ENCODE measurements around the gene SGMS1. TPM values are rescaled to one million over a fixed set of nuclear protein-coding genes. Genes with fewer than 3 reads are reported as not detected.

Gene SGMS1
- total RNA-seq, 1 donor from 2014 or later: 93.8 TPM

- H3K36me3 ChIP-seq: no peaks in the 10 kb centered on the region
- intact Hi-C loops (cut with DNase I): loop anchor here (10.0 kb wide), 1 partner anchor 210 kb away; the partner anchor contains the start of gene SGMS1
- H3K27me3 ChIP-seq: no peaks in the 10 kb centered on the region
- H3K9me3 ChIP-seq: no peaks in the 10 kb centered on the region
- peaks cover 60% of the 10 kb centered on the region for H3K4me1 ChIP-seq
- DNase-seq (ENCODE audit: extremely low spot score in 2 of 2): no peak
- H3K4me3 ChIP-seq: no peak overlapping the region
- no peak overlapping the region for H3K27ac ChIP-seq
- TF ChIP-seq CTCF (IDR thresholded peaks at IDR 0.05) (no peak), POLR2A (IDR thresholded peaks at IDR 0.05) (no peak), POLR2AphosphoS5 (IDR thresholded peaks at IDR 0.05; ENCODE audit: insufficient read depth in 1 of 2, low read depth in 1 of 2) (no peak)
Observed at GRCh38 chr10:50415292-50415691, 208.5 kb downstream of the SGMS1 start.

GRCh38 chr10:50410066-50410811, 213.5 kb downstream of the SGMS1 start:
- no peak overlapping the region for H3K4me3 ChIP-seq
- no peaks in the 10 kb centered on the region for H3K36me3 ChIP-seq
- peaks cover 34% of the 10 kb centered on the region for H3K4me1 ChIP-seq
- intact Hi-C loops (cut with DNase I): loop anchor here (10.0 kb wide), 1 partner anchor 215 kb away; the partner anchor contains the start of gene SGMS1
- no peaks in the 10 kb centered on the region for H3K27me3 ChIP-seq
- TF ChIP-seq POLR2AphosphoS5 (IDR thresholded peaks at IDR 0.05; ENCODE audit: insufficient read depth in 1 of 2, low read depth in 1 of 2) (no peak), POLR2A (IDR thresholded peaks at IDR 0.05) (no peak), CTCF (IDR thresholded peaks at IDR 0.05) (no peak)
- no peaks in the 10 kb centered on the region for H3K9me3 ChIP-seq
- no peak for DNase-seq (ENCODE audit: extremely low spot score in 2 of 2)
- no peak overlapping the region for H3K27ac ChIP-seq

- H3K36me3 ChIP-seq: no peaks in the 10 kb centered on the region
Observed at GRCh38 chr10:50407076-50407801, 216.5 kb downstream of the SGMS1 start.

GRCh38 chr10:50406457-50407070, 217.2 kb downstream of the SGMS1 start:
- TF ChIP-seq CTCF (IDR thresholded peaks at IDR 0.05) (no peak), POLR2A (IDR thresholded peaks at IDR 0.05) (no peak), POLR2AphosphoS5 (IDR thresholded peaks at IDR 0.05; ENCODE audit: insufficient read depth in 1 of 2, low read depth in 1 of 2) (no peak)
- H3K4me1 ChIP-seq: peaks cover 13% of the 10 kb centered on the region
- H3K36me3 ChIP-seq: no peaks in the 10 kb centered on the region
- DNase-seq (ENCODE audit: extremely low spot score in 2 of 2): no peak
- no peak overlapping the region for H3K27ac ChIP-seq
- intact Hi-C loops (cut with DNase I): no loop called here
- H3K4me3 ChIP-seq: no peak overlapping the region
- H3K9me3 ChIP-seq: no peaks in the 10 kb centered on the region
- no peaks in the 10 kb centered on the region for H3K27me3 ChIP-seq

More at GRCh38 chr10:50407076-50407801, 216.5 kb downstream of the SGMS1 start:
- Histone ChIP-seq H3K4me3 (no peak overlapping the region), H3K4me1 (peaks cover 13% of the 10 kb centered on the region), H3K27me3 (no peaks in the 10 kb centered on the region), H3K9me3 (no peaks in the 10 kb centered on the region), H3K27ac (no peak overlapping the region)
- no peak for TF ChIP-seq CTCF (IDR thresholded peaks at IDR 0.05)
- no peak for TF ChIP-seq POLR2A (IDR thresholded peaks at IDR 0.05)
- TF ChIP-seq POLR2AphosphoS5 (IDR thresholded peaks at IDR 0.05; ENCODE audit: insufficient read depth in 1 of 2, low read depth in 1 of 2): no peak
- intact Hi-C loops (cut with DNase I): no loop called here
- DNase-seq (ENCODE audit: extremely low spot score in 2 of 2): no peak

Measured in vagina (tissue), 2 donors.